GM19328 (cell line): Measurements from ENCODE around the gene ATP13A4.

Experiments
- ATAC-seq: cut with Tn5 transposase; IDR thresholded peaks from one replicate; pipeline ENCODE4 v1.9.1; 2021; ENCODE audit warnings: mild to moderate bottlenecking, moderate library complexity; ENCODE audit not compliant: unreplicated experiment

Gene ATP13A4

GRCh38 chr3:193554811-193555210 lies at the start of gene ATP13A4:
ATP13A4 (minus strand) TSS chr3:193554895; CDS start chr3:193554799, 96 bp downstream.
- ATAC-seq: no peak

- no peak for ATAC-seq
Measured at GRCh38 chr3:193599393-193599792, 44.7 kb upstream of the ATP13A4 start.

- ATAC-seq: no peak
Measured at GRCh38 chr3:193598202-193598601, 43.5 kb upstream of the ATP13A4 start.

- ATAC-seq: no peak
Measured at GRCh38 chr3:193595939-193596487, 41.3 kb upstream of the ATP13A4 start.

- ATAC-seq: no peak
Measured at GRCh38 chr3:193594946-193595689, 40.4 kb upstream of the ATP13A4 start.

GRCh38 chr3:193593668-193594030 lies 39.0 kb upstream of the ATP13A4 start:
- ATAC-seq: no peak

- peak; percentile 98 for ATAC-seq
Measured at GRCh38 chr3:193592841-193593667, 38.4 kb upstream of the ATP13A4 start, which contains the start of gene OPA1. OPA1 (plus strand) TSS chr3:193593208; CDS start chr3:193593378, 170 bp downstream.

GRCh38 chr3:193590088-193590856 lies 35.6 kb upstream of the ATP13A4 start:
- ATAC-seq: no peak

- ATAC-seq: no peak
Measured at GRCh38 chr3:193589616-193590015, 34.9 kb upstream of the ATP13A4 start.

- no peak for ATAC-seq
Measured at GRCh38 chr3:193589129-193589528, 34.4 kb upstream of the ATP13A4 start.

GRCh38 chr3:193586526-193586925 lies 31.8 kb upstream of the ATP13A4 start:
- ATAC-seq: no peak

- ATAC-seq: no peak
Measured at GRCh38 chr3:193585530-193585929, 30.8 kb upstream of the ATP13A4 start.

GRCh38 chr3:193574488-193575070 lies 19.9 kb upstream of the ATP13A4 start:
- ATAC-seq: no peak

- ATAC-seq: no peak
Measured at GRCh38 chr3:193573403-193574191, 18.9 kb upstream of the ATP13A4 start.

GRCh38 chr3:193572426-193572908 lies 17.8 kb upstream of the ATP13A4 start:
- ATAC-seq: no peak

GRCh38 chr3:193569119-193569518 lies 14.4 kb upstream of the ATP13A4 start:
- no peak for ATAC-seq

GRCh38 chr3:193564012-193564411 lies 9.3 kb upstream of the ATP13A4 start:
- ATAC-seq: no peak

GRCh38 chr3:193563426-193563825 lies 8.7 kb upstream of the ATP13A4 start:
- ATAC-seq: no peak

- no peak for ATAC-seq
Measured at GRCh38 chr3:193560870-193561269, 6.2 kb upstream of the ATP13A4 start.

GRCh38 chr3:193560091-193560490 lies 5.4 kb upstream of the ATP13A4 start:
- ATAC-seq: no peak
